Fibroblast of skin of right biceps (primary cell): ENCODE measurements around the gene HUS1B.

Source experiments
- DNase-seq: peaks from one replicate; pipeline ENCODE4 v3.0.0-alpha.2; 2013

HUS1B gene

DNA sequence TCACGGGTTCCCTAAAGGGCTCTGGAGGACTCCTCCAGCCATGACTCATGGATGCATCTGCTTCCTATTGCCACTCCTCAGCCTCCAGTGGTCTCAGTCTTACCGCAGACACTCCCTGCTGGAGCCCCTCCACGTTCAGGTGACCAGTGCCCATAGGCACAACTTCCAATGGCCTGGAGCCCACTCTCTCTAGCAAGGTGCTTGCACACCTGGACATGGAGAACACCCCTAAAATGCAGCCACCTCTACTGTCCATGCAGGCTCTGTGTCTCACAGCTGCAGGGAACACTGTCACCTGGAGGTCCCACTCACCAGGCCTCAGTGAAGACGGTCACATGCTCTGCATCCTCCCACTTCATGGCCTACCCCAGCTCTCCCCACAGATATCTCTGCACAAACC is 36.0 kb downstream of the HUS1B start:
- no peak for DNase-seq

DNA sequence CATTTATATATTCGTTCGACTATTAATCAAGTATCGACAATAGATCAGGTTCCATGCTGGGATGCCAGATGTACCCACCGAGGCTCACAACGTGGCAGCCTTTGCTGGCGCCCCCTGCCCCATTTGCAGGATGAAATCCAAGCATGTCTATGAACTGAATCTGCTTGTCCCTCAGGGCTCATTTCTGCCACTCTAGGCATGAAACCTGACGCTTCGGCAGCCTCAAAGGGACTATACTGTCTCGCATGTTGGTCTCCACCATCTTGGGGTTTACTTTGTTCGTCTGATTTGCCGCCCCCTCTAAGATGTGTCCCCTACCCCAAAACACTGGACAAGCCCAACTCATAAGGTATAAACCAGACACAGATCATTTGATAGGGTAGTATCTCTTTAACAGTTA is 36.7 kb downstream of the HUS1B start:
- no peak for DNase-seq

DNA sequence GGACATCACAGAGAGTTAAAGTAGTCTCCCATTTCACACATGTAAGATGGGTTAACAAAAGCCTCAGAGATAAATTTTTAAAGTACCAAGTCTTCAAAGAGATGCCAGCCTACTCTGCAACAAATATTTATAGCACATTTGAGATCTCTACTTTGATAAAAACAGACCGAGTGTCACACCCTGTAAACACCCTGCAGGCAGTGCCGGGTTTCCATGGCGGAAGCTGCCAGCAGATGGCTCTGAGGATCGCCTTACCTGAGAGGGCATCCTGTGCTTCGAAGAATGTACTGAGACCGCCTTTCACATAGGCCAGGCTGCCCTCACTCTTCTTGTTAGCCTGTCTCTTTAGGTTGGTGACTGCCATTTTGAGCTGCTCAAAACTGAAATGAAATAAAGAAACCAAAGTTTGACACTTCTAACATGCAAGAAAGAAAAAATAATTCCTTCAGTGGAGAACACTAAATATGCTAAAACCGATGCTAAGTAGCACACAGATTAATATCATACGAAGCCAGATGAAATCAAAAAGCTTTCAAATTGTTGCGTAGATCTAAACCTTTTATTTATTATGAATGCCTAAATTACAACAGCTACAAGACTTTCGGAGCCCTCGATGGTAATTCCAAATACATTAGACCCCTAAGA is 39.3 kb downstream of the HUS1B start:
- no peak for DNase-seq

DNA sequence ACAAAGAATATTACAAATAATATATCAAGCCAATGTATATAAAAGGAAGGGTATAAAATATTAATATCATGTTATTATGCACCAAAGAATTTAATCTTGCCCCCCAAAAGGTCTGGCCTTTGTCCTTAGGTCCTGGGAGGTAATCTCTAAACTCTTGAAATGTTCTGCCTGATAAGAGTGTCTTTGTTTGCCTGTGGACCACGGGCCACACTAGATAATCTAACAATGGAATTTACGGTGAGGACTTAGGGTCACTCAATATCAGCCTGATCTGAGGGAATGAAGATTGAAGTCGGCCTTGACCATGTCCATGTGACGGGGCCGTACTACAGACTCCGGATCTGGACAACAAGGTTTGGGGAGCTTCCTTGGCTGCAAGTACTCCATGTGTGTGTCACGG is 42.9 kb downstream of the HUS1B start:
- DNase-seq = no peak

DNA sequence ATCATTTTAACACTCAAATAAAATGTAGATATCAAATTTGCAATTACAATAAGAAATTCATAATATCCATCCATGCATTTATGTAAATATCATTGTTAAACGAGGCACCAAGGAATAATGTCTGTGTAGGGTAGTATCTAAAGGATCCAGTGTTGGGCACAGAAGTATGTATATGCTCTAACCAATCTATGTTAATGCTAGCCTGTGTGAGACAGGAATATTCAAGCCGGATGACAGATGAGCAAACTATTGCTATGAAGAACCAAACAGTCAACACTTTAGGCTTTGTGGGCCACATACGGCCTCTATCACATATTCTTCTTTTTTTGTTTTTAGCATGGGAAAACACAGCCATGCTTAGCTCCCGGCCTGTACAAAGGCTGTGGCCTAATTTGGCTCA is 45.0 kb downstream of the HUS1B start:
- DNase-seq = no peak

DNA sequence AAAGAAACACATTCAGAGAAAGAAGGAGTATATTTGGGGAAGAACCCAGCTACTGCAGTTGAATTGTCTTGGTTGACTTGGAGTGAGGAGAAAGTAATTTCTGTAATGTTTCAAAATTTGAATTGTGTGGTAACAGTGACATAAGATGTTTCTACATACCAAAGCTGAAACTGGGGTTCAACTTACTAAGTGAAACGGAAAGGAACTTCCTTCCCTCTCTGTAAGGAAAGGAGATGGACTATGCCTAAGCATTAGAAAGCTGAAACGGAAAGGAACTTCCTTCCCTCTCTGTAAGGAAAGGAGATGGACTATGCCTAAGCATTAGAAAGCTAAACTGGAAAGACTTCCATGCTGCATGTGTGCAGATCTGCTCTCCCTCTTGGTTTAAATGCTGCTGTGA is 46.0 kb downstream of the HUS1B start:
- no peak for DNase-seq

DNA sequence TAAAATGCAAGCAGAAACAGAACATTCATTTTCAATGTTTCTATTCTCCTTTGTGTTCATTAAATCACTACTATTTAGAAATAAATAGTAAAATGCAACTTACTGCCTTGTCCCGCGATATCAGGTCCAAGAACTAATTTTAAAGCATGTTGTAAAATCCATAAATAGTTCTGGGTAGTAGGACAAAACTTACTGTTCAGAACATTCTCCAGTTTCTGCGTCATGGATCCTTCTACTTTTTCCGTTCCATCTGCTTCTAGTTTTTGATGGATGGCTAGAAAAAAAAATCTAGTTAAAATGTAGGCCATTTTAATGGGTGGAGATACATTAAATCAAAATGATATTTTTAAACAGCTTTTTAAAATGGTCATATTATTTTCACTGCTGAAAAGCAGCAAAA is 47.0 kb downstream of the HUS1B start:
- DNase-seq = no peak

DNA sequence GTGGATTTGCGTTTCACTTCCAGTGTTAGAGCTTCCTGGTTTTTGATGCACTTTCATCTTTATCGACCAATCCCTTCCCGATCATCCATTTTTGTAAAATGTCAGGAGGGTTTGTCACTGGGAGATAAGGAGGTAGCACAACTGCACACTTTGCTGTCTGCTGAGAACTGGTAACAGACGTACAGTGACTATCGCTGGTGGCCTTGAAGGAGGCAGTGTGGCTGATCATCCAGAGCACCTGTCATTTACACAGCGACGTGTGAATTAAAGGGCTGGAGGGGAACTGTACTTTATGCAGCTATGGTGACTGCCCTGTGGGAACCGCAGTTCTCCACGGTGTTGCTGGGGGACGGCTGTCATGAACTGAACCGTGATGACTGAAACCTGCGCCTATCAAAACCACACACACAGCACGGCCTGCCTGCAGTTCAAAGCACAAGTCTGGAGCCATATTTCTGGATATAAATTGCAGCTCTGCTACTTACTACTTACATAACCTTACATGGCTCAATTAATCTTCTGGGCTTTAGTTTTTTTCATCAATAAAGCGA is 50.0 kb downstream of the HUS1B start:
- DNase-seq = no peak
